HepG2 (cell line): ENCODE results near the gene GPX7. TPM values are rescaled to one million over a fixed set of nuclear protein-coding genes. Genes with fewer than 3 reads are reported as not detected.
A peak's percentile ranks its signal among the peaks of the same experiment; 100 is the strongest.

Experiments
- ARID5B ChIP-seq: IDR thresholded peaks from 2 replicates; pipeline ENCODE4 v1.4.0; 2020; ENCODE audit warnings: mild to moderate bottlenecking, missing genetic modification reagents
- CEBPB ChIP-seq: IDR thresholded peaks from 2 replicates; pipeline ENCODE4 v1.6.1; 2011; ENCODE audit warnings: low read depth, low read length, improper control_type of control experiment, borderline replicate concordance
- EHMT2 ChIP-seq: fragments of 200-600 bp; sonication (generic); IDR thresholded peaks from 2 replicates; pipeline ENCODE4 v1.7.0; 2017; ENCODE audit warnings: antibody characterized with exemption, low read depth, low read length, borderline replicate concordance
- HDAC2 ChIP-seq: sonication (generic); formaldehyde crosslinking; IDR thresholded peaks from 2 replicates; pipeline ENCODE4 v1.4.0; 2020; ENCODE audit warnings: missing genetic modification reagents
- HNF4G ChIP-seq, 2 experiments: sonication (generic) in 1 of 2; formaldehyde crosslinking in 1 of 2; IDR thresholded peaks; 2 replicates each; pipeline versions ENCODE4 v1.4.0 to v1.6.1; 2011 to 2020; ENCODE audit warnings: borderline replicate concordance in 2 of 2, low read depth in 2 of 2, mild to moderate bottlenecking in 2 of 2, low read length in 1 of 2, missing genetic modification reagents in 1 of 2, moderate library complexity in 1 of 2
- MIER3 ChIP-seq: IDR thresholded peaks from 2 replicates; pipeline ENCODE4 v1.6.1; 2016; ENCODE audit warnings: missing compliant biosample characterization, borderline replicate concordance
- PRDM15 ChIP-seq: sonication (generic); formaldehyde crosslinking; IDR thresholded peaks from 2 replicates; pipeline ENCODE4 v1.4.0; 2020; ENCODE audit warnings: missing genetic modification reagents
- SP4 ChIP-seq: sonication (generic); formaldehyde crosslinking; IDR thresholded peaks from 2 replicates; pipeline ENCODE4 v1.8.1; 2023; ENCODE audit warnings: mild to moderate bottlenecking, missing genetic modification reagents
- ZMYM3 ChIP-seq: sonication (generic); formaldehyde crosslinking; IDR thresholded peaks from 2 replicates; pipeline ENCODE4 v1.5.1; 2020; ENCODE audit warnings: mild to moderate bottlenecking, missing genetic modification reagents
- ZNF460 ChIP-seq: sonication (generic); formaldehyde crosslinking; IDR thresholded peaks from 2 replicates; pipeline ENCODE4 v1.5.1; 2020; ENCODE audit warnings: missing genetic modification reagents, mild to moderate bottlenecking, borderline replicate concordance
- ZSCAN25 ChIP-seq: sonication (generic); formaldehyde crosslinking; IDR thresholded peaks from 2 replicates; pipeline ENCODE4 v1.8.0; 2022; ENCODE audit warnings: mild to moderate bottlenecking, missing genetic modification reagents
- polyA plus RNA-seq, 8 experiments: library from polyadenylated mRNA; depleted of rRNA in 3 of 8; stranded (reverse) in 7 of 8; unstranded in 1 of 8; fragments of >200 nt; fragmentation: Illumina TruSeq in 4 of 8; extraction: Trizol in 4 of 8; gene quantifications; 2 replicates each; pipeline versions ENCODE4 v1.2.1 to v1.2.3, GENCODE V29; 2011 to 2016; ENCODE audit warnings: low read depth in 4 of 8, missing spikeins in 1 of 8, mixed read lengths in 1 of 8; ENCODE audit not compliant: insufficient read depth in 1 of 8
- total RNA-seq, 5 experiments: library from RNA; depleted of rRNA; stranded (reverse); fragments of >200 nt; fragmentation: Illumina TruSeq; extraction: Trizol; gene quantifications; 2 replicates each; pipeline ENCODE4 v1.2.3, GENCODE V29; 2016; ENCODE audit warnings: low read depth in 1 of 5

GPX7 gene
- total and polyA plus RNA-seq, 2 of the 13 experiments (the other 11 are each of a cell fraction or from before 2014, with no cell fraction given) = 14.1 to 16.2 TPM

- TF ChIP-seq ZNF460 (peak; percentile 78; the same call in 1 of the 2 replicates), HNF4G (IDR thresholded peaks at IDR 0.05; ENCODE audit: borderline replicate concordance, low read depth, low read length) (peak; percentile 87), HNF4G (CRISPR knock-in tag; IDR thresholded peaks at IDR 0.05; ENCODE audit: borderline replicate concordance, low read depth) (no peak), ZSCAN25 (CRISPR knock-in tag) (no peak), ARID5B (CRISPR knock-in tag) (0 out of 2 replicates have a peak, but pooled peaks have one; percentile 48), PRDM15 (CRISPR knock-in tag) (no peak), ZMYM3 (CRISPR knock-in tag) (0 out of 2 replicates have a peak, but pooled peaks have one; percentile 67), CEBPB (peak; percentile 88), EHMT2 (peak; percentile 50; the same call in 1 of the 2 replicates), HDAC2 (CRISPR knock-in tag) (peak; percentile 36; the same call in 1 of the 2 replicates), MIER3 (CRISPR knock-in tag) (peak; percentile 27; the same call in 1 of the 2 replicates), SP4 (0 out of 2 replicates have a peak, but pooled peaks have one; percentile 30)
These were observed 1.5 kb upstream of the GPX7 start (continued) for GRCh38 chr1:52600533-52601179.
